ENCODE results near the gene NEK7. TPM values are rescaled to one million over a fixed set of nuclear protein-coding genes. Genes with fewer than 3 reads are reported as not detected.
"Not testable (repeated sequence)": the region's sequence is repeated elsewhere in the genome, so short reads cannot be mapped to it uniquely, and the experiment has no call there.

Gene NEK7
- total and polyA plus RNA-seq, 2 experiments from 2014 or later, result 25.6 to 86.9 TPM

GRCh38 chr1:198125995-198126735 is 30.6 kb upstream of the NEK7 start:
- no peaks in the 10 kb centered on the region for H3K9me2 ChIP-seq (replicated peaks; ENCODE audit: insufficient read depth)
- no peaks in the 10 kb centered on the region for H3K79me2 ChIP-seq
- H3K4me1 ChIP-seq (ENCODE audit: insufficient read depth), result no peaks in the 10 kb centered on the region
- no peak overlapping the region for H3K27ac ChIP-seq
- no peak overlapping the region for H2AFZ ChIP-seq
- no peaks in the 10 kb centered on the region for H3K27me3 ChIP-seq
- H3K9me3 ChIP-seq (ENCODE audit: low read depth), result no peaks in the 10 kb centered on the region
- no peak for DNase-seq (ENCODE audit: low spot score)
- H4K20me1 ChIP-seq (ENCODE audit: insufficient read depth, poor library complexity, severe bottlenecking), result no peaks in the 10 kb centered on the region
- no peak overlapping the region for H3K4me3 ChIP-seq
- H3K36me3 ChIP-seq (replicated peaks; ENCODE audit: insufficient read depth, low read depth), result no peaks in the 10 kb centered on the region
- 66% methylated on average over 1 of the region's 1 CpG for WGBS (ENCODE audit: low lambda C conversion rate, missing lambda C conversion rate)
- no peak overlapping the region for H3K4me2 ChIP-seq
- TF ChIP-seq EZH2 (IDR thresholded peaks at IDR 0.05; ENCODE audit: borderline replicate concordance), result no peak
- no peak for TF ChIP-seq EZH2phosphoT487 (IDR thresholded peaks at IDR 0.05; ENCODE audit: low read depth, severe bottlenecking, unreplicated experiment)
- TF ChIP-seq CTCF (IDR thresholded peaks at IDR 0.05; ENCODE audit: poor library complexity), result no peak

GRCh38 chr1:198128533-198128932 is 28.3 kb upstream of the NEK7 start:
- no peak overlapping the region for H3K4me3 ChIP-seq
- no peak for TF ChIP-seq EZH2phosphoT487 (IDR thresholded peaks at IDR 0.05; ENCODE audit: low read depth, severe bottlenecking, unreplicated experiment)
- TF ChIP-seq EZH2 (IDR thresholded peaks at IDR 0.05; ENCODE audit: borderline replicate concordance), result no peak
- no peak for TF ChIP-seq CTCF (IDR thresholded peaks at IDR 0.05; ENCODE audit: poor library complexity)
- H3K4me1 ChIP-seq (ENCODE audit: insufficient read depth), result no peaks in the 10 kb centered on the region
- H2AFZ ChIP-seq, result no peak overlapping the region
- no peaks in the 10 kb centered on the region for H3K27me3 ChIP-seq
- H3K4me2 ChIP-seq, result no peak overlapping the region
- DNase-seq (ENCODE audit: low spot score), result no peak
- no peak overlapping the region for H3K27ac ChIP-seq
- no peaks in the 10 kb centered on the region for H3K9me2 ChIP-seq (replicated peaks; ENCODE audit: insufficient read depth)
- H3K36me3 ChIP-seq (replicated peaks; ENCODE audit: insufficient read depth, low read depth), result no peaks in the 10 kb centered on the region
- no peaks in the 10 kb centered on the region for H4K20me1 ChIP-seq (ENCODE audit: insufficient read depth, poor library complexity, severe bottlenecking)
- no peaks in the 10 kb centered on the region for H3K79me2 ChIP-seq
- H3K9me3 ChIP-seq (ENCODE audit: low read depth), result no peaks in the 10 kb centered on the region

GRCh38 chr1:198130053-198130452 is 26.7 kb upstream of the NEK7 start:
- H3K79me2 ChIP-seq; H3K4me1 ChIP-seq (ENCODE audit: insufficient read depth); DNase-seq (ENCODE audit: low spot score); H4K20me1 ChIP-seq (ENCODE audit: insufficient read depth, poor library complexity, severe bottlenecking); H3K9me3 ChIP-seq (ENCODE audit: low read depth); H3K9me2 ChIP-seq (replicated peaks; ENCODE audit: insufficient read depth); H3K27ac ChIP-seq; H2AFZ ChIP-seq; H3K4me3 ChIP-seq; H3K27me3 ChIP-seq; H3K36me3 ChIP-seq (replicated peaks; ENCODE audit: insufficient read depth, low read depth); H3K4me2 ChIP-seq: not testable (repeated sequence)
- WGBS (ENCODE audit: low lambda C conversion rate, missing lambda C conversion rate), result 79% methylated on average over 11 of the region's 11 CpGs

GRCh38 chr1:198132060-198132781 is 24.6 kb upstream of the NEK7 start:
- no peak overlapping the region for H3K4me3 ChIP-seq
- H3K79me2 ChIP-seq, result no peaks in the 10 kb centered on the region
- H4K20me1 ChIP-seq (ENCODE audit: insufficient read depth, poor library complexity, severe bottlenecking), result no peaks in the 10 kb centered on the region
- no peak for DNase-seq (ENCODE audit: low spot score)
- H3K4me2 ChIP-seq, result no peak overlapping the region
- TF ChIP-seq EZH2phosphoT487 (IDR thresholded peaks at IDR 0.05; ENCODE audit: low read depth, severe bottlenecking, unreplicated experiment), result no peak
- TF ChIP-seq CTCF (IDR thresholded peaks at IDR 0.05; ENCODE audit: poor library complexity), result no peak
- H3K4me1 ChIP-seq (ENCODE audit: insufficient read depth), result no peaks in the 10 kb centered on the region
- WGBS (ENCODE audit: low lambda C conversion rate, missing lambda C conversion rate), result 92% methylated on average over 6 of the region's 6 CpGs
- no peaks in the 10 kb centered on the region for H3K9me3 ChIP-seq (ENCODE audit: low read depth)
- H3K27ac ChIP-seq, result no peak overlapping the region
- no peak overlapping the region for H2AFZ ChIP-seq
- H3K36me3 ChIP-seq (replicated peaks; ENCODE audit: insufficient read depth, low read depth), result no peaks in the 10 kb centered on the region
- H3K9me2 ChIP-seq (replicated peaks; ENCODE audit: insufficient read depth), result no peaks in the 10 kb centered on the region
- no peaks in the 10 kb centered on the region for H3K27me3 ChIP-seq
